HepG2 (cell line): ENCODE results near the gene KIF13A. TPM values are rescaled to one million over a fixed set of nuclear protein-coding genes. Genes with fewer than 3 reads are reported as not detected.

Experiments used
- DNMT3B ChIP-seq: conservative IDR thresholded peaks from 2 replicates; pipeline ENCODE4 v1.6.1; 2016; ENCODE audit warnings: missing biosample characterization, control low read depth
- ELF4 ChIP-seq: sonication (generic); formaldehyde crosslinking; IDR thresholded peaks from 2 replicates; pipeline ENCODE4 v1.5.0; 2020; ENCODE audit warnings: missing genetic modification reagents, mild to moderate bottlenecking, moderate library complexity, borderline replicate concordance
- FLYWCH1 ChIP-seq: sonication (generic); formaldehyde crosslinking; IDR thresholded peaks from 2 replicates; pipeline ENCODE4 v1.8.1; 2023; ENCODE audit warnings: mild to moderate bottlenecking, missing genetic modification reagents
- KMT2A ChIP-seq: sonication (generic); formaldehyde crosslinking; IDR thresholded peaks from 2 replicates; pipeline ENCODE4 v1.4.0; 2020; ENCODE audit warnings: missing genetic modification reagents
- PLRG1 ChIP-seq: fragments of 450-650 bp; conservative IDR thresholded peaks from 2 replicates; pipeline ENCODE4 v1.6.1; 2016
- XBP1 ChIP-seq: sonication (generic); formaldehyde crosslinking; IDR thresholded peaks from 2 replicates; pipeline ENCODE4 v1.5.0; 2020; ENCODE audit warnings: missing genetic modification reagents
- XRCC5 ChIP-seq: fragments of 200-400 bp; formaldehyde crosslinking; optimal IDR thresholded peaks from 2 replicates; pipeline ENCODE3; 2017; ENCODE audit warnings: mild to moderate bottlenecking, low read length
- ZMAT3 ChIP-seq: sonication (generic); formaldehyde crosslinking; conservative IDR thresholded peaks from 2 replicates; pipeline ENCODE4 v1.7.0; 2021; ENCODE audit warnings: missing genetic modification reagents
- ZNF317 ChIP-seq: sonication (generic); formaldehyde crosslinking; IDR thresholded peaks from 2 replicates; pipeline ENCODE4 v1.5.0; 2020; ENCODE audit warnings: mild to moderate bottlenecking, missing genetic modification reagents
- ZNF670 ChIP-seq: sonication (generic); formaldehyde crosslinking; IDR thresholded peaks from 2 replicates; pipeline ENCODE4 v1.8.0; 2022; ENCODE audit warnings: mild to moderate bottlenecking, missing genetic modification reagents, borderline replicate concordance
- ZNF724P ChIP-seq: sonication (generic); formaldehyde crosslinking; IDR thresholded peaks from 2 replicates; pipeline ENCODE4 v1.8.0; 2022; ENCODE audit warnings: missing genetic modification reagents, borderline replicate concordance
- ZNF83 ChIP-seq: sonication (generic); formaldehyde crosslinking; IDR thresholded peaks from 2 replicates; pipeline ENCODE4 v1.4.0; 2020; ENCODE audit warnings: missing genetic modification reagents, mild to moderate bottlenecking, borderline replicate concordance
- polyA plus RNA-seq, 8 experiments: library from polyadenylated mRNA; depleted of rRNA in 3 of 8; stranded (reverse) in 7 of 8; unstranded in 1 of 8; fragments of >200 nt; fragmentation: Illumina TruSeq in 4 of 8; extraction: Trizol in 4 of 8; gene quantifications; 2 replicates each; pipeline versions ENCODE4 v1.2.1 to v1.2.3, GENCODE V29; 2011 to 2016; ENCODE audit warnings: low read depth in 4 of 8, missing spikeins in 1 of 8, mixed read lengths in 1 of 8; ENCODE audit not compliant: insufficient read depth in 1 of 8
- total RNA-seq, 5 experiments: library from RNA; depleted of rRNA; stranded (reverse); fragments of >200 nt; fragmentation: Illumina TruSeq; extraction: Trizol; gene quantifications; 2 replicates each; pipeline ENCODE4 v1.2.3, GENCODE V29; 2016; ENCODE audit warnings: low read depth in 1 of 5
- TF ChIP-seq, protein P1 (sequence below): sonication (generic); formaldehyde crosslinking; IDR thresholded peaks from 2 replicates; pipeline ENCODE4 v1.8.1; 2023; ENCODE audit warnings: mild to moderate bottlenecking, missing genetic modification reagents, borderline replicate concordance
- TF ChIP-seq, protein P2 (sequence below): sonication (generic); formaldehyde crosslinking; IDR thresholded peaks from 2 replicates; pipeline ENCODE4 v1.5.0; 2020; ENCODE audit warnings: mild to moderate bottlenecking, missing genetic modification reagents
- TF ChIP-seq, protein P3 (sequence below): sonication (generic); formaldehyde crosslinking; IDR thresholded peaks from 2 replicates; pipeline ENCODE4 v1.5.0; 2020; ENCODE audit warnings: mild to moderate bottlenecking, missing genetic modification reagents

The KIF13A gene
- total and polyA plus RNA-seq, 2 of the 13 experiments (the other 11 are each of a cell fraction or from before 2014, with no cell fraction given), result 21.1 to 37.2 TPM

DNA sequence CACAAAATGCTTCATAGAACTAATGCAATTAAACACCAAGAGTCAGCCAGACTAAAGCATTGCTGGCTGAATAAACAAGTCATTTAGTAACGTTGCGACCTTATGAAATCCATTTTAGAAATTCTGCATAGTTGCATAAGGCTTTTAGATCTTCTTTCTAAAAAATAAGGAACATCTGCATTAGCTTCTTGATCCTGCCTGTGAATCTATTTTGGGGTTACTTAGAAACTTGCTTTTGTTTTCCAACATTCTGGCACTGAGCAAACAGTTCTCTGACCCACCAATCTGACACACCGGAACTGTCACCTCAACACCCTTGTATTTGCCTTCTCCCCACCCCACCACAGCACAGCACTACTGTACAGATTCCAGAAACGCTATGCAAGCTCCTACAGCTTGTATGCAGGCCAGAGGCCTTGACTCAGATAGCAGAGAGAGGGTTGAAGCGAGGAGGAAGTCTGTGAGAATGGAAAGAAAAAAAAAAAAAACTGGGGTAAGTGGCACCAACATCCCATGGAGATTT lies 55.0 kb downstream of the KIF13A start (continued):
- TF ChIP-seq ZMAT3 (no peak; the same call in 1 of the 2 replicates), FLYWCH1 (CRISPR knock-in tag) (no peak), KMT2A (CRISPR knock-in tag) (peak; percentile 77), XBP1 (CRISPR knock-in tag) (no peak), ELF4 (CRISPR knock-in tag) (no peak), ZNF670 (CRISPR knock-in tag) (peak; percentile 31; the same call in 1 of the 2 replicates), PLRG1 (no peak), ZNF317 (CRISPR knock-in tag) (peak; percentile 79), XRCC5 (peak; percentile 26), ZNF83 (CRISPR knock-in tag) (no peak), DNMT3B (CRISPR knock-in tag) (0 out of 2 replicates have a peak, but pooled peaks have one; percentile 84), ZNF724P (no peak)
- TF ChIP-seq, protein P1, sequence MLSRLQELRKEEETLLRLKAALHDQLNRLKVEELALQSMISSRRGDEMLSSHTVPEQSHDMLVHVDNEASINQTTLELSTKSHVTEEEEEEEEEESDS (CRISPR knock-in tag), result no peak
- TF ChIP-seq, protein P2, sequence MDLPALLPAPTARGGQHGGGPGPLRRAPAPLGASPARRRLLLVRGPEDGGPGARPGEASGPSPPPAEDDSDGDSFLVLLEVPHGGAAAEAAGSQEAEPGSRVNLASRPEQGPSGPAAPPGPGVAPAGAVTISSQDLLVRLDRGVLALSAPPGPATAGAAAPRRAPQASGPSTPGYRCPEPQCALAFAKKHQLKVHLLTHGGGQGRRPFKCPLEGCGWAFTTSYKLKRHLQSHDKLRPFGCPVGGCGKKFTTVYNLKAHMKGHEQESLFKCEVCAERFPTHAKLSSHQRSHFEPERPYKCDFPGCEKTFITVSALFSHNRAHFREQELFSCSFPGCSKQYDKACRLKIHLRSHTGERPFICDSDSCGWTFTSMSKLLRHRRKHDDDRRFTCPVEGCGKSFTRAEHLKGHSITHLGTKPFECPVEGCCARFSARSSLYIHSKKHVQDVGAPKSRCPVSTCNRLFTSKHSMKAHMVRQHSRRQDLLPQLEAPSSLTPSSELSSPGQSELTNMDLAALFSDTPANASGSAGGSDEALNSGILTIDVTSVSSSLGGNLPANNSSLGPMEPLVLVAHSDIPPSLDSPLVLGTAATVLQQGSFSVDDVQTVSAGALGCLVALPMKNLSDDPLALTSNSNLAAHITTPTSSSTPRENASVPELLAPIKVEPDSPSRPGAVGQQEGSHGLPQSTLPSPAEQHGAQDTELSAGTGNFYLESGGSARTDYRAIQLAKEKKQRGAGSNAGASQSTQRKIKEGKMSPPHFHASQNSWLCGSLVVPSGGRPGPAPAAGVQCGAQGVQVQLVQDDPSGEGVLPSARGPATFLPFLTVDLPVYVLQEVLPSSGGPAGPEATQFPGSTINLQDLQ (CRISPR knock-in tag), result no peak
- TF ChIP-seq, protein P3, sequence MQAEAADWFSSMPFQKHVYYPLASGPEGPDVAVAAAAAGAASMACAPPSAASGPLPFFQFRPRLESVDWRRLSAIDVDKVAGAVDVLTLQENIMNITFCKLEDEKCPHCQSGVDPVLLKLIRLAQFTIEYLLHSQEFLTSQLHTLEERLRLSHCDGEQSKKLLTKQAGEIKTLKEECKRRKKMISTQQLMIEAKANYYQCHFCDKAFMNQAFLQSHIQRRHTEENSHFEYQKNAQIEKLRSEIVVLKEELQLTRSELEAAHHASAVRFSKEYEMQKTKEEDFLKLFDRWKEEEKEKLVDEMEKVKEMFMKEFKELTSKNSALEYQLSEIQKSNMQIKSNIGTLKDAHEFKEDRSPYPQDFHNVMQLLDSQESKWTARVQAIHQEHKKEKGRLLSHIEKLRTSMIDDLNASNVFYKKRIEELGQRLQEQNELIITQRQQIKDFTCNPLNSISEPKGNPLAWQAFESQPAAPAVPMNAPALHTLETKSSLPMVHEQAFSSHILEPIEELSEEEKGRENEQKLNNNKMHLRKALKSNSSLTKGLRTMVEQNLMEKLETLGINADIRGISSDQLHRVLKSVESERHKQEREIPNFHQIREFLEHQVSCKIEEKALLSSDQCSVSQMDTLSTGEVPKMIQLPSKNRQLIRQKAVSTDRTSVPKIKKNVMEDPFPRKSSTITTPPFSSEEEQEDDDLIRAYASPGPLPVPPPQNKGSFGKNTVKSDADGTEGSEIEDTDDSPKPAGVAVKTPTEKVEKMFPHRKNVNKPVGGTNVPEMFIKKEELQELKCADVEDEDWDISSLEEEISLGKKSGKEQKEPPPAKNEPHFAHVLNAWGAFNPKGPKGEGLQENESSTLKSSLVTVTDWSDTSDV (CRISPR knock-in tag), result no peak
